Suprapubic skin (tissue), 4 donors: ENCODE data around the gene BAAT. TPM values are rescaled to one million over a fixed set of nuclear protein-coding genes. Genes with fewer than 3 reads are reported as not detected.

Experiments used
- DNase-seq, 2 donors: peaks; one replicate each; pipeline ENCODE4 v3.0.0-alpha.2; 2019; ENCODE audit warnings: low spot score in 2 of 2
- H3K27ac ChIP-seq: fragments of 200-600 bp; sonication (generic); one replicate; pipeline ENCODE4 v1.5.1; 2019
- H3K27me3 ChIP-seq: fragments of 200-600 bp; sonication (generic); one replicate; pipeline ENCODE4 v1.5.1; 2019
- H3K36me3 ChIP-seq: fragments of 200-600 bp; sonication (generic); one replicate; pipeline ENCODE4 v1.5.1; 2019
- H3K4me1 ChIP-seq: fragments of 200-600 bp; sonication (generic); one replicate; pipeline ENCODE4 v1.5.1; 2019
- H3K4me3 ChIP-seq: fragments of 200-600 bp; sonication (generic); one replicate; pipeline ENCODE4 v1.5.1; 2019; ENCODE audit warnings: mild to moderate bottlenecking
- H3K9me3 ChIP-seq: fragments of 200-600 bp; sonication (generic); one replicate; pipeline ENCODE4 v1.5.1; 2019
- CTCF ChIP-seq, 2 donors: fragments of 200-600 bp in 1 of 2; fragments of 450-650 bp in 1 of 2; sonication (generic) in 1 of 2; IDR thresholded peaks; one replicate each; pipeline ENCODE4 v1.5.1; 2016 to 2019; ENCODE audit warnings: antibody characterized with exemption in 2 of 2, mild to moderate bottlenecking in 1 of 2, moderate library complexity in 1 of 2
- EP300 ChIP-seq: sonication (generic); formaldehyde crosslinking; IDR thresholded peaks from one replicate; pipeline ENCODE4 v1.6.1; 2017; ENCODE audit warnings: antibody characterized with exemption
- POLR2A ChIP-seq, 2 donors: fragments of 450-650 bp; IDR thresholded peaks; one replicate each; pipeline ENCODE4 v1.6.1; 2017; ENCODE audit warnings: antibody characterized with exemption in 2 of 2, mild to moderate bottlenecking in 2 of 2, moderate library complexity in 2 of 2
- POLR2AphosphoS5 ChIP-seq, 3 donors: sonication (generic); formaldehyde crosslinking; IDR thresholded peaks; one replicate each; pipeline ENCODE4 v1.6.1; 2017; ENCODE audit warnings: antibody characterized with exemption in 3 of 3
- WGBS: methylation state at CpG from one replicate; pipeline ENCODE4 v1.1.5; 2018; 5-methylcytosine and 5-hydroxymethylcytosine counted together
- total RNA-seq, 4 donors: library from RNA; depleted of rRNA; stranded (reverse); fragments of >200 nt; gene quantifications; one replicate each; pipeline ENCODE4 v1.1.0, GENCODE V29; 2016

The BAAT gene
- total RNA-seq, 4 donors from 2014 or later = 2.3 TPM; not detected in 3

GRCh38 chr9:101369286-101369685 lies 15.5 kb downstream of the BAAT start:
- Histone ChIP-seq H3K9me3 (no peaks in the 10 kb centered on the region), H3K36me3 (no peaks in the 10 kb centered on the region), H3K27ac (no peak overlapping the region), H3K4me3 (no peak overlapping the region), H3K4me1 (no peaks in the 10 kb centered on the region), H3K27me3 (no peaks in the 10 kb centered on the region)
- TF ChIP-seq POLR2A (IDR thresholded peaks at IDR 0.05) = no peak
- no peak for TF ChIP-seq EP300
- no peak for TF ChIP-seq POLR2AphosphoS5 (IDR thresholded peaks at IDR 0.05)
- no peak for TF ChIP-seq CTCF (IDR thresholded peaks at IDR 0.05)
- no peak for DNase-seq
- WGBS = 85% methylated on average over 2 of the region's 2 CpGs

- DNase-seq = no peak
- H3K4me1 ChIP-seq = no peaks in the 10 kb centered on the region
- H3K36me3 ChIP-seq = no peaks in the 10 kb centered on the region
- no peak overlapping the region for H3K4me3 ChIP-seq
- TF ChIP-seq CTCF (IDR thresholded peaks at IDR 0.05) (no peak), EP300 (no peak), POLR2A (IDR thresholded peaks at IDR 0.05) (no peak), POLR2AphosphoS5 (IDR thresholded peaks at IDR 0.05) (no peak)
- H3K9me3 ChIP-seq = no peaks in the 10 kb centered on the region
- WGBS = 94% methylated on average over 3 of the region's 3 CpGs
- no peak overlapping the region for H3K27ac ChIP-seq
- H3K27me3 ChIP-seq = no peaks in the 10 kb centered on the region
Measured at GRCh38 chr9:101367323-101367722, 17.5 kb downstream of the BAAT start.

- H3K36me3 ChIP-seq = no peaks in the 10 kb centered on the region
- no peak for DNase-seq
- H3K27ac ChIP-seq = no peak overlapping the region
- no peaks in the 10 kb centered on the region for H3K9me3 ChIP-seq
- no peak overlapping the region for H3K4me3 ChIP-seq
- WGBS = 59% methylated on average over 5 of the region's 5 CpGs
- no peaks in the 10 kb centered on the region for H3K27me3 ChIP-seq
- TF ChIP-seq POLR2A (IDR thresholded peaks at IDR 0.05) = no peak
- no peak for TF ChIP-seq POLR2AphosphoS5 (IDR thresholded peaks at IDR 0.05)
- no peak for TF ChIP-seq CTCF (IDR thresholded peaks at IDR 0.05)
- TF ChIP-seq EP300 = no peak
- H3K4me1 ChIP-seq = no peaks in the 10 kb centered on the region
Measured at GRCh38 chr9:101366038-101366756, 18.6 kb downstream of the BAAT start.

GRCh38 chr9:101365181-101365580 lies 19.6 kb downstream of the BAAT start:
- H3K27ac ChIP-seq = no peak overlapping the region
- no peaks in the 10 kb centered on the region for H3K4me1 ChIP-seq
- no peak for TF ChIP-seq EP300
- TF ChIP-seq POLR2A (IDR thresholded peaks at IDR 0.05) = no peak
- TF ChIP-seq POLR2AphosphoS5 (IDR thresholded peaks at IDR 0.05) = no peak
- no peak for TF ChIP-seq CTCF (IDR thresholded peaks at IDR 0.05)
- H3K27me3 ChIP-seq = no peaks in the 10 kb centered on the region
- no peak for DNase-seq
- no peak overlapping the region for H3K4me3 ChIP-seq
- no peaks in the 10 kb centered on the region for H3K36me3 ChIP-seq
- H3K9me3 ChIP-seq = no peaks in the 10 kb centered on the region

GRCh38 chr9:101362450-101362849 lies 22.4 kb downstream of the BAAT start:
- TF ChIP-seq EP300 = no peak
- no peak for TF ChIP-seq POLR2A (IDR thresholded peaks at IDR 0.05)
- no peak for TF ChIP-seq POLR2AphosphoS5 (IDR thresholded peaks at IDR 0.05)
- no peak for TF ChIP-seq CTCF (IDR thresholded peaks at IDR 0.05)
- no peaks in the 10 kb centered on the region for H3K4me1 ChIP-seq
- no peaks in the 10 kb centered on the region for H3K9me3 ChIP-seq
- 72% methylated on average over 5 of the region's 5 CpGs for WGBS
- no peak overlapping the region for H3K27ac ChIP-seq
- no peak for DNase-seq
- no peaks in the 10 kb centered on the region for H3K36me3 ChIP-seq
- H3K4me3 ChIP-seq = no peak overlapping the region
- no peaks in the 10 kb centered on the region for H3K27me3 ChIP-seq
